ENCODE results near the gene ZFYVE1. TPM values are rescaled to one million over a fixed set of nuclear protein-coding genes. Genes with fewer than 3 reads are reported as not detected.
A peak's percentile ranks its signal among the peaks of the same experiment; 100 is the strongest.

Gene ZFYVE1
- total RNA-seq, 2 experiments from 2014 or later, result 13.9 to 14.7 TPM

DNA sequence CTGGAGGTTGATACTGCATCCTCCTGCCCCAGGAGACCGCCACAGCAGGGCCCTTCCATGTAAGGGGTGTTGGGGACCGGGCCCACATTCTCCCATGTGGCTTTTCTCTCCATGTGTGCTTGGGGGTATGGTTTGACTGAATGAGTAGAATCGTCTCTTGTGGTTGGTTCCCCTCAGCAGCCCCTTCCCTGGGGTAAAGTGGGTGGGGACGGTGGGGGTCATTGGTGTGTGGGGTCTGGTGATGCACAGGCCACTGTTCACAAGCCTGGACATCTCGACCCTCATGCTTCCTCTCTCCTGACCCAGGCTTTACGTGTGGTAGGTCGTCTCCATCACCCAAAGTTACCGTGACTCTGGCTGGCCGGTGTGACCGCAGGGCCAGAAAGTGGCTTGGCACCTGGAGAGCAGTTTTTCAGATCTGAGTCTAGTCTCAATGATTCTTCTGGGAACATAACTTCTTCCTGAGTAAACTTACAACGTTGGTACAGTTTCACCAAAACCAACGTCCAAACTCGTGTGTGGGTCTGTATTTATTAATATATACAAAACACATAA, 83.0 kb downstream of the ZFYVE1 start:
- H3K36me3 Mint-ChIP-seq, result peaks cover 25% of the 10 kb centered on the region
- no peaks in the 10 kb centered on the region for H3K27me3 Mint-ChIP-seq
- H3K4me1 Mint-ChIP-seq, result peaks cover 21% of the 10 kb centered on the region
- CTCF ChIA-PET, result interaction anchor here (1.0 kb wide), 1 partner anchor 427 kb away, joined by 3 read pairs; no protein-coding TSS in a partner anchor
- no peak overlapping the region for H3K27ac Mint-ChIP-seq
- no peak overlapping the region for H3K4me3 Mint-ChIP-seq
- ATAC-seq (no peak), DNase-seq (no peak)
- no peaks in the 10 kb centered on the region for H3K9me3 Mint-ChIP-seq (ENCODE audit: low read depth)

DNA sequence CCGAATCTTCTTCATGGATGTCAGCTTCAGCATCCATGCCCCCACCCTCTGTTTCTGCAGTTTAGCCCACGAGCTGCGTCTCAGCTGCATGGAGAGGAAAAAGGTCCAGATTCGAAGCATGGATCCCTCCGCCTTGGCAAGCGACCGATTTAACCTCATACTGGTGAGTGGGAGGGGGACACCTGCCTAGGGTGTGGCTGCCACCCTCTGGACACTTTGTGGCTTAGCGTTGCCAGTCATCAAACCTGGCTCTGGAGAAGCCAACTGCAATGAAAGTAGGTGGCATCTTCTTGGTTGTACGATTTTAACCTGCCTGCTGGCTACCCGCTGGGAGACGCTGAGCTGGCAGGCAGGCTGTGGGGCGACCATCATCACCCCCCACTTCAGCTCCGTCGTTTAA, 84.0 kb downstream of the ZFYVE1 start:
- peaks cover 20% of the 10 kb centered on the region for H3K4me1 Mint-ChIP-seq
- CTCF ChIA-PET, result no interaction called here
- DNase-seq (no peak), ATAC-seq (no peak)
- H3K27ac Mint-ChIP-seq, result no peak overlapping the region
- H3K9me3 Mint-ChIP-seq (ENCODE audit: low read depth), result no peaks in the 10 kb centered on the region
- no peaks in the 10 kb centered on the region for H3K27me3 Mint-ChIP-seq
- no peak overlapping the region for H3K4me3 Mint-ChIP-seq
- H3K36me3 Mint-ChIP-seq, result peaks cover 28% of the 10 kb centered on the region

DNA sequence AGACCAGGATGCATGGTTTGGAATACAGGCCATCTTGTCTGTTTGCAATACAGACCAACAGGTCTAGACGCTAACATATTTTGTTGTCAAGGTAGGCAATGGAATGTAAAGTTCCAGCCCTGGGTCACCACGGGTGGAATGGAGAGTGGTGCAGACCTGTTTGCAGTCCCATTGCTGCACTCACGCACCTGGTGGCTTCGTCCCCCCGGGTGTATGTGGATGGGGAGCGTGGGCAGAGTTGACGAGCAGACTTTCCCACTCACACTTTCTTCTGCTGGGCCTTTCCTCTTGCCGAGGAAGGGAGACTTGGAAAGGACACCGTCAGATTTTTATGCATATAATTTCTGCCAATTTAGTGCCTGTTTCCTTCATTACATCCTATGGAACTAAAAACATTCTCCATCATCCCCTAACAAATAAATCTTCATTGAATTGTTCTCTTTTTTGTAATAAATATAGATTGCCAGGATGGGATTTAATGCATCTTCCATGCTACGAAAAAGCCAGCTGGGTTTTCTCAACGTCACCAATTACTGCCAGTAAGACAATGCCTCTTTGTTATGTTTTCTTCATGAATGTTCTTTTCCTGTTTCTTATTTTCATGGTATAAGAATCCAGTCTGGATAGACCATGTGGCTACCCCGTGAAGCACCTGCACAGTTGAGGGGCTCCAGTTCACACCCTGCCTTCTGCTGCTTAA, 85.5 kb downstream of the ZFYVE1 start:
- Mint-ChIP-seq H3K27ac (no peak overlapping the region), H3K36me3 (peaks cover 38% of the 10 kb centered on the region), H3K27me3 (no peaks in the 10 kb centered on the region), H3K4me1 (peaks cover 19% of the 10 kb centered on the region), H3K9me3 (ENCODE audit: low read depth) (no peaks in the 10 kb centered on the region), H3K4me3 (no peak overlapping the region)
- ATAC-seq (no peak), DNase-seq (no peak)
- CTCF ChIA-PET, result no interaction called here

DNA sequence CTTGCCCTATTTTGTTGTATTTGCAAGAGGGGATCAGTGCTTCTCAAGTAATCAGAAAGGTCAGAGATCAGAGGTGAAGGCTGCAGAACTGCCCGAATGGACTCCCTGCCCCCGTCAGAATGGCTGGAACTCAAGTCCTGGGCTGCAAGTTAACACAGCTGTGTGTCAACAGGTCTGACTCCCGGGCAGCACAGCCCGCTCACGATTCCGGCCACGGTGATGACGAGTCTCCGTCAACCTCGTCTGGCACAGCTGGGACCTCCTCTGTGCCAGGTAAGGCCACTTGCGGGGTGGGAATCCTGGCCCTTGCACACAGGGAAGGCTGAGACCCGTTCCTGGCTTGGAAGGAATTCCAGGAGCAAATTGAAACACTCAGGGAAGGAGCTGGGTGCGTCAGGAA, 87.3 kb downstream of the ZFYVE1 start:
- H3K4me1 Mint-ChIP-seq, result peaks cover 21% of the 10 kb centered on the region
- DNase-seq (no peak), ATAC-seq (no peak)
- no peaks in the 10 kb centered on the region for H3K9me3 Mint-ChIP-seq (ENCODE audit: low read depth)
- H3K27me3 Mint-ChIP-seq, result no peaks in the 10 kb centered on the region
- peaks cover 32% of the 10 kb centered on the region for H3K36me3 Mint-ChIP-seq
- CTCF ChIA-PET, result interaction anchor here (2.7 kb wide), 1 partner anchor 9 kb away, joined by 14 read pairs; no protein-coding TSS in a partner anchor
- H3K27ac Mint-ChIP-seq, result no peak overlapping the region
- H3K4me3 Mint-ChIP-seq, result no peak overlapping the region

DNA sequence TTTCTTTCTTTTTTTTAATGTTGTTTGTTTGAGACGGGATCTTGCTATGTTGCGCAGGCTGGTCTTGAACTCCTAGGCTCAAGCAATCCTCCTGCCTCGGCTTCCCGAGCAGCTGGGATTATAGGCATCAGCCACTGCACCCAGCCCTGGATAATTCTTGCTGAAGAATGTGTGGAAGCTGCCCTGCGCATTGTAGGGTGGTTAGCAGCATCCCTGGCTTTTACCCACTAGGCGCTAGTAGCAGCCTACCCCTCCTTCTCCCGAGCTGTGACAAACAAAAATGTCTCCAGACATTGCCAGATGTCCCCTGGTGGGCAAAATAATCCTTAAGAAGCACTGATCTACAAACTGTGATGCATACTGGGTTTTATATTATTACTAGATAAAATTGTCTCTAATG, 94.0 kb downstream of the ZFYVE1 start:
- Mint-ChIP-seq H3K36me3 (peaks cover 13% of the 10 kb centered on the region), H3K9me3 (ENCODE audit: low read depth) (no peaks in the 10 kb centered on the region), H3K27ac (no peak overlapping the region), H3K27me3 (no peaks in the 10 kb centered on the region), H3K4me3 (no peak overlapping the region), H3K4me1 (peaks cover 25% of the 10 kb centered on the region)
- ATAC-seq (no peak), DNase-seq (no peak)
- CTCF ChIA-PET, result interaction anchor here (0.9 to 1.4 kb wide), 2 partner anchors 16 to 416 kb away, joined by 3 read pairs; no protein-coding TSS in a partner anchor

DNA sequence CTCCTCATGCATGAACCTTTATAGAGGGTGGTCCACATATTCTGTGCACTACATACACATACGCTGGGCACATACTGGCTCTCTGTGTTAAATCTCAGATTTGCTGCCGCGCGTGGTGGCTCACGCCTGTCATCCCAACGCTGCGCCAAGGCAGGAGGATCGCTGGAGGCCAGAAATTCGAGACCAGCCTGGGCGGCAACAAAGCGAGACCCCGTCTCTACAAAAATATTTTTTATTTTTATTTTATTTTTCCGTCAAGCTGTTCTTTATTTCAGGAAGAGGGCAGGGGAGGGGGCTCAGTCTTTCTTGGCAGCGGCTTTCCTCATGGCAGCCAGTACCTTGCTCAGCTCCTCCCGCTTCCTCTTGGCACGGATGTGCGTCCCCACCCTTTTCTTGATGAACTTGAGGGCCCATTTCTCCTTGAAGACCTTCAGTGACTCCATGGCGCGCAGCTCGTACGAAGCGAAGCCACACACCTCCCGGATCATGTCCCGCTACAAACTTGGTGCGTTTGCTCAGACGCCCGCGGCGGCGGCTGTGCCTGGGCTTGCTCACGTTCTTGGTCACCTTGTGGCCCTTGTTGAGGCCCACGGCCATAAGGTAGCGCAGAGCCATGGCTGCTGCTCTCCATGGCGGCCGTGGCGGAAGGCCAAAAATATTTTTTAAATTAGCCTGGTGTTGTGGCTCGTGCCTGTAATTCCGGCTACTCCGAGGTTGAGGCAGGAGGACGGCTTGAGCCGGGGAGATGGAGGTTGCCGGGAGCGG, 97.4 kb downstream of the ZFYVE1 start:
- no peak overlapping the region for H3K4me3 Mint-ChIP-seq
- ATAC-seq, result no peak
- no peaks in the 10 kb centered on the region for H3K9me3 Mint-ChIP-seq (ENCODE audit: low read depth)
- no peak for DNase-seq
- H3K36me3 Mint-ChIP-seq, result peaks cover 2% of the 10 kb centered on the region
- CTCF ChIA-PET, result no interaction called here
- peaks cover 16% of the 10 kb centered on the region for H3K4me1 Mint-ChIP-seq
- peaks cover 6% of the 10 kb centered on the region for H3K27me3 Mint-ChIP-seq
- no peak overlapping the region for H3K27ac Mint-ChIP-seq

DNA sequence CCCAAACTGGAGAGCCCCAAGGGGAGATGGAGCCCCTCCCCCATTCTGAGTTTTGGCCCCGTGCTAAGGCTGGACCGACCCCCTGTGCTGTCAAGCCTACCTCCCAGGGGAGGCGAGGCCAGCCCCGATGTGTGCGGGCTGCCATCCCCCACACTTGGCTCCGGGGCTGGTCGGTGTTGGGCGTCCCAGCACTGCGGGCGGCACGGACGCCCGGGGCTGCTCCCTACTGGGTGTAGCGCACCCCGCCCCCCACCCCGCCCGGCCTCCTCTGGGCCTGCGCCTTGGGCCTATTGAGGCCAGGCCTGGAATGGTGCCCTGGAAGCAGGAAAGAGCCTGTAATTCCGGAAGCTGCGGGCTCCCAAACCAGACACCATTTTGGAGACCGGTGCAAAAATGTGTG, 98.0 kb downstream of the ZFYVE1 start:
- Mint-ChIP-seq H3K27me3 (peaks cover 10% of the 10 kb centered on the region), H3K9me3 (ENCODE audit: low read depth) (no peaks in the 10 kb centered on the region), H3K4me1 (peaks cover 16% of the 10 kb centered on the region), H3K27ac (no peak overlapping the region), H3K4me3 (no peak overlapping the region), H3K36me3 (peaks cover 2% of the 10 kb centered on the region)
- no peak for DNase-seq
- CTCF ChIA-PET, result no interaction called here
- no peak for ATAC-seq

DNA sequence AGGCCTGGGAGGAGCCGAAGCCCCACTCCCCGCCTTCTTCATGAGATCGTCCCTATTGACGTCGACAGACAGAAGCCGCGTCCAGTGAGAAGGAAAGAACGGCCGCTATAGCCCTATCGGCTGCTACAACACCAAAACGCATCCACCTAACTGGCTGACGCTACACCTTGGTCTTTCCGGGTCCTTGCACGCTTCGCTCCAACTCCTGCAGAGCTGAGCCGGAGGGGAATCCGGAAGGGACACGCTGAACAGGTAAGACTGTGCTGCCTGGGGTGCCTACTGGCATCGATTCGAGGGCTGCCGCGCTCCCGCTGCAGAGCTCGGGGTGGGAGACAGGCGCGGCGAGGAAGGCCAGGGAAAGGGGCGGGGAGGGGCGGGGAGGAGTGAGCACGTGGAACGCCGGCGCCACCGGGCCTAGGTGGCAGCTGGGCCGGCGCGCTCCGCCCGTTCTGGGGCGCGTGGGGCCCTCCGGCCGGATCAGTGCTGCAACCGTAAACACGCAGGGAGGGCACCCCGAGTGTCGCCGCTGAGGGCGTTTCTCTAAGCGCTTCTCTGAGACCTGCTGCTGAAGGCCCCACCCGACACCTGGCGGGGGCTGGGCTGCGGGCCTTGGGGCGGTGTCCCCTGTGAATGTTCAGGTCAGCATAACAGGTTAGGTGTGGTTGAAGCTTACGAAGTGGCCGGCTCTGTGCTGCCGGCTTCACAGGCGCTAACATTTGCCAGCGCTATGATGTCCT, 100.4 kb downstream of the ZFYVE1 start, which contains the start of gene DCAF4:
Gene DCAF4, plus strand, starts transcription at position 173 of the 737 bp plus-strand sequence. CDS start 11,515 bp downstream, outside the sequence.
- peak; percentile 99 for DNase-seq
- H3K9me3 Mint-ChIP-seq (ENCODE audit: low read depth), result no peaks in the 10 kb centered on the region
- peaks cover 2% of the 10 kb centered on the region for H3K36me3 Mint-ChIP-seq
- H3K27me3 Mint-ChIP-seq, result peaks cover 18% of the 10 kb centered on the region
- peak within 1 kb of the TSS; percentile 91 for H3K4me3 Mint-ChIP-seq
- CTCF ChIA-PET, result interaction anchor here (0.9 to 3.2 kb wide), 5 partner anchors 17 to 409 kb away, joined by 3 to 18 read pairs (median 3); partner anchors contain the start of gene RBM25
- peaks cover 11% of the 10 kb centered on the region for H3K4me1 Mint-ChIP-seq
- ATAC-seq, result peak; percentile 96
- H3K27ac Mint-ChIP-seq, result peak within 1 kb of the TSS; percentile 94

DNA sequence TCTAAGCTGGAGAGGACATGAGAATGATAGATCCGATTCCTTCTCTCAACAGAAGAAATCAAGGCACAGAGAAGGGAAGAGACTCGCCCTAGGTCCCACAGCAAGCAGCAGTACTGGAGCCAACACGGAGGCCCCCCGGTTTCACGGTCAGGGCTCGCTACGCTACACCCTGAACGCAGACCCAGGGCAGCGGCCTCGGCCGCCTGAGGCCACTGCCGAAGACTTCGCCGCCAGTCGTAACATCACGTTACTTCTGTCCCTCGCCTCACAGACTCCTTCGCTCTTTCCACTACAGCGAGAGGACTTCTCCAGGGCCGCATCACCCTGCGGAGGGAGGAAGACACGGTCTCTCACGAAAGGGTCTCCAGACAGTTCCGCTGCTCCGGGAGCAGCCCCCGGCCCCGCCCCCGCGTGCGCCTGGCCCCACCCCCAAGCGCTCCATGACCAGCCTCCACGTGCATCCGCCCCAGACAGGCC, 101.1 kb downstream of the ZFYVE1 start:
- ATAC-seq (no peak), DNase-seq (no peak)
- Mint-ChIP-seq H3K27ac (peak overlapping the region; percentile 94), H3K4me3 (peak overlapping the region; percentile 91), H3K9me3 (ENCODE audit: low read depth) (no peaks in the 10 kb centered on the region), H3K36me3 (peaks cover 2% of the 10 kb centered on the region), H3K4me1 (peaks cover 9% of the 10 kb centered on the region), H3K27me3 (peaks cover 24% of the 10 kb centered on the region)
- CTCF ChIA-PET, result interaction anchor here (0.6 to 3.2 kb wide), 7 partner anchors 16 to 412 kb away, joined by 3 to 18 read pairs (median 3); partner anchors contain the start of gene RBM25

DNA sequence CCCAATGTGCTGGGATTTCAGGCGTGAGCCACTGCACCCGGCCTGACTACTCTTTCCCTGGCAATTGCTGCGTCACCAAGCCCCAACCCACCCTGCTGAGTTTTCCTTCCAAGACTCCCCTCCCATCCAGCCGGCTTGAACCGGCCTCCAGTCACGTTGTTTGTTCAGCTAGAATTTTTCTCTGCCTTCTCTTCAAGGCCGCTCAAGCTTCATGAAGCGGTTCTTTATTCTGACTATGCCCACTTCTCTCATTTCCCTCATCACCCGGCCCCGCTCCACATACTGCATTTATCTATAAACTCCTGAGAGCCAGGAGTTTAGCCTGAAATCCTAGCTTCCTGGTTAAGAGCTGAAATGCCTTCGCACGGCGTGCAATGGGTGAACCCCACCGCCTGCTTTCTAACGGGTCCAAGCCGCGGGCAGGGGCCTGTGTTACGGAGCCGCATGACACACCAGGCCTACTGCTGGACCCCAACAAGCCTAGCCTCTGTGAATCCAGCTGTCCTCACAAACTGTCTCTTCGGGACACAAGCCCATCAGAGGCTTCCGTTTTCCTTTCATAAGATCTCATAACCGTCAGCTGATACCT, 101.6 kb downstream of the ZFYVE1 start:
- Mint-ChIP-seq H3K27me3 (peaks cover 27% of the 10 kb centered on the region), H3K4me1 (peaks cover 6% of the 10 kb centered on the region), H3K4me3 (peak overlapping the region; percentile 91), H3K36me3 (peaks cover 2% of the 10 kb centered on the region), H3K9me3 (ENCODE audit: low read depth) (no peaks in the 10 kb centered on the region), H3K27ac (no peak overlapping the region)
- ATAC-seq (no peak), DNase-seq (no peak)
- CTCF ChIA-PET, result interaction anchor here (0.6 to 3.2 kb wide), 6 partner anchors 23 to 411 kb away, joined by 3 to 18 read pairs (median 4); partner anchors contain the start of gene RBM25

DNA sequence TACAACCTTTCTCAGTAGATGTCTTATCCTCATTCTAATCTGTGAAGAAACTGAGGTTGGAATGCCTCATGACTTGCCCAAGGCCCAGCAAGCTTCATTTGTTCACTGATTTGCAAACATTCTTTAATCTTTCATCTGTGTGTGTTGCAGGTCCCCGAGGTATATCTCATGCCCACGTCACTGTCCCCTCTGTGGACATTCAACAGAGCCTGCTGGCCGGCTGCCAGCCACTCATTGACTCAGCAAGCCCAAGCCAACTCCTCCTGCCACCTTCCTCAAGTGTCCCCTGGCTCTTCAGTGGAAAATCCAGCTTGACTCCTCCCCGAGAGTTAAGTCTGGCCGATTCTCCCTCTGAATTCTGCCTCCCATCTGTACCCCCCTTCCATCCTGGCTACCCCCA, 102.6 kb downstream of the ZFYVE1 start:
- CTCF ChIA-PET, result interaction anchor here (1.4 kb wide), 1 partner anchor 24 kb away, joined by 6 read pairs; no protein-coding TSS in a partner anchor
- DNase-seq (no peak), ATAC-seq (no peak)
- Mint-ChIP-seq H3K27ac (no peak overlapping the region), H3K36me3 (no peaks in the 10 kb centered on the region), H3K27me3 (peaks cover 34% of the 10 kb centered on the region), H3K4me1 (peaks cover 6% of the 10 kb centered on the region), H3K9me3 (ENCODE audit: low read depth) (no peaks in the 10 kb centered on the region), H3K4me3 (no peak overlapping the region)

DNA sequence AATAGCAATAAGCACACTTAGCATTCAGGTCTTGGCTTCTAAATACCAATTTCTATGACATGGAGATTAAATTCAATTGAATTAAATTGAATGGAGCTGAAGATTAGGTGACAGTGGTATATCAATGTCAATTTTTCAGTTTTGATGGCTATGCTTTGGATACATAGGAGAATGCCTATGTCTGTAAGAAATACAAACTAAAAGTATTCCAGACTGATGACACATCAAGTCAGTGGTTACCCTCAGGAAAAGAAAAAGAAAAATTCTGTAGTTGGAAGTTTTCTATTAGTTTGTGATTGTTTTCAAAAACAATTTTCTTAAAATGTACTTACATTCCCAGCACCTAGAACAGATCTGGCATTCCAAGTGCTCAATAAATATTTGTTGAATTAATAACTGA, 105.5 kb downstream of the ZFYVE1 start:
- no peaks in the 10 kb centered on the region for H3K9me3 Mint-ChIP-seq (ENCODE audit: low read depth)
- CTCF ChIA-PET, result interaction anchor here (1.7 kb wide), 1 partner anchor 405 kb away, joined by 8 read pairs; no protein-coding TSS in a partner anchor
- no peak overlapping the region for H3K4me3 Mint-ChIP-seq
- H3K4me1 Mint-ChIP-seq, result peaks cover 3% of the 10 kb centered on the region
- H3K27ac Mint-ChIP-seq, result no peak overlapping the region
- peaks cover 58% of the 10 kb centered on the region for H3K27me3 Mint-ChIP-seq
- DNase-seq (no peak), ATAC-seq (no peak)
- H3K36me3 Mint-ChIP-seq, result no peaks in the 10 kb centered on the region

Data from activated CD8-positive, alpha-beta memory T cell treated with anti-CD3 and anti-CD28 coated beads, Interleukin-2, amount 10 ng/mL, durations not matched to agents 7 days and 5 days (primary cell).